ENCODE measurements around the gene SLC35F1.

SLC35F1 gene

GRCh38 chr6:118317581-118318563 lies 410.8 kb downstream of the SLC35F1 start:
- no peak for DNase-seq
- no peaks in the 10 kb centered on the region for H3K36me3 ChIP-seq
- H3K9me3 ChIP-seq: no peaks in the 10 kb centered on the region
- TF ChIP-seq CTCF (IDR thresholded peaks at IDR 0.05; ENCODE audit: low read depth, low read length): no peak
- no peaks in the 10 kb centered on the region for H3K27me3 ChIP-seq
- H3K4me3 ChIP-seq (ENCODE audit: low read depth, low read length): no peak overlapping the region
- no peaks in the 10 kb centered on the region for H3K4me1 ChIP-seq

GRCh38 chr6:118318648-118319047 lies 411.6 kb downstream of the SLC35F1 start:
- no peaks in the 10 kb centered on the region for H3K36me3 ChIP-seq
- no peak for DNase-seq
- no peaks in the 10 kb centered on the region for H3K4me1 ChIP-seq
- no peaks in the 10 kb centered on the region for H3K27me3 ChIP-seq
- H3K4me3 ChIP-seq (ENCODE audit: low read depth, low read length): no peak overlapping the region
- TF ChIP-seq CTCF (IDR thresholded peaks at IDR 0.05; ENCODE audit: low read depth, low read length): no peak
- no peaks in the 10 kb centered on the region for H3K9me3 ChIP-seq

GRCh38 chr6:118319416-118319815 lies 412.4 kb downstream of the SLC35F1 start:
- Histone ChIP-seq H3K36me3 (no peaks in the 10 kb centered on the region), H3K4me1 (no peaks in the 10 kb centered on the region), H3K4me3 (ENCODE audit: low read depth, low read length) (no peak overlapping the region), H3K9me3 (no peaks in the 10 kb centered on the region), H3K27me3 (no peaks in the 10 kb centered on the region)
- DNase-seq: no peak
- TF ChIP-seq CTCF (IDR thresholded peaks at IDR 0.05; ENCODE audit: low read depth, low read length): no peak

- Histone ChIP-seq H3K4me3 (ENCODE audit: low read depth, low read length) (no peak overlapping the region), H3K9me3 (no peaks in the 10 kb centered on the region), H3K27me3 (no peaks in the 10 kb centered on the region; the same call in 1 of the 2 replicates), H3K36me3 (no peaks in the 10 kb centered on the region), H3K4me1 (no peaks in the 10 kb centered on the region)
- no peak for TF ChIP-seq CTCF (IDR thresholded peaks at IDR 0.05; ENCODE audit: low read depth, low read length)
- DNase-seq: no peak
These were observed 413.0 kb downstream of the SLC35F1 start for GRCh38 chr6:118319894-118320649.

- no peak overlapping the region for H3K4me3 ChIP-seq (ENCODE audit: low read depth, low read length)
- H3K9me3 ChIP-seq: no peaks in the 10 kb centered on the region
- no peaks in the 10 kb centered on the region; the same call in 1 of the 2 replicates for H3K27me3 ChIP-seq
- H3K36me3 ChIP-seq: no peaks in the 10 kb centered on the region
- no peak for TF ChIP-seq CTCF (IDR thresholded peaks at IDR 0.05; ENCODE audit: low read depth, low read length)
- DNase-seq: no peak
- no peaks in the 10 kb centered on the region for H3K4me1 ChIP-seq
These were observed 413.6 kb downstream of the SLC35F1 start for GRCh38 chr6:118320652-118321051.
